ENCODE measurements around the gene KDF1. TPM values are rescaled to one million over a fixed set of nuclear protein-coding genes. Genes with fewer than 3 reads are reported as not detected.
A peak's percentile ranks its signal among the peaks of the same experiment; 100 is the strongest.

The KDF1 gene
- total and polyA plus RNA-seq, 2 of the 13 experiments (the other 11 are each of a cell fraction or from before 2014, with no cell fraction given): 1.9 to 4.9 TPM

GRCh38 chr1:26900001-26900814 is 60.1 kb downstream of the KDF1 start, which contains the start of gene GPATCH3 (continued):
- TF ChIP-seq KAT8 (CRISPR knock-in tag; IDR thresholded peaks at IDR 0.05): peak; percentile 99
- no peak for TF ChIP-seq NR1H2 (CRISPR knock-in tag; IDR thresholded peaks at IDR 0.05; ENCODE audit: borderline replicate concordance, low read depth)
- TF ChIP-seq, protein P1, sequence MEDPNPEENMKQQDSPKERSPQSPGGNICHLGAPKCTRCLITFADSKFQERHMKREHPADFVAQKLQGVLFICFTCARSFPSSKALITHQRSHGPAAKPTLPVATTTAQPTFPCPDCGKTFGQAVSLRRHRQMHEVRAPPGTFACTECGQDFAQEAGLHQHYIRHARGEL (CRISPR knock-in tag; IDR thresholded peaks at IDR 0.05): no peak
- TF ChIP-seq, protein P2, sequence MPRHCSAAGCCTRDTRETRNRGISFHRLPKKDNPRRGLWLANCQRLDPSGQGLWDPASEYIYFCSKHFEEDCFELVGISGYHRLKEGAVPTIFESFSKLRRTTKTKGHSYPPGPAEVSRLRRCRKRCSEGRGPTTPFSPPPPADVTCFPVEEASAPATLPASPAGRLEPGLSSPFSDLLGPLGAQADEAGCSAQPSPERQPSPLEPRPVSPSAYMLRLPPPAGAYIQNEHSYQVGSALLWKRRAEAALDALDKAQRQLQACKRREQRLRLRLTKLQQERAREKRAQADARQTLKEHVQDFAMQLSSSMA (CRISPR knock-in tag; IDR thresholded peaks at IDR 0.05): no peak
- no peak for TF ChIP-seq ZNF839 (CRISPR knock-in tag; IDR thresholded peaks at IDR 0.05; ENCODE audit: borderline replicate concordance)
- TF ChIP-seq ZNF678 (CRISPR knock-in tag; IDR thresholded peaks at IDR 0.05): no peak
- TF ChIP-seq, protein P3, sequence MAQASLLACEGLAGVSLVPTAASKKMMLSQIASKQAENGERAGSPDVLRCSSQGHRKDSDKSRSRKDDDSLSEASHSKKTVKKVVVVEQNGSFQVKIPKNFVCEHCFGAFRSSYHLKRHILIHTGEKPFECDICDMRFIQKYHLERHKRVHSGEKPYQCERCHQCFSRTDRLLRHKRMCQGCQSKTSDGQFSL (CRISPR knock-in tag; IDR thresholded peaks at IDR 0.05): no peak
- no peak for TF ChIP-seq CC2D1A (CRISPR knock-in tag; IDR thresholded peaks at IDR 0.05)

Other genes with a start within 250 kb of the KDF1 start
- gene PIGV, start 172.5 kb downstream of the KDF1 start, total RNA-seq (2016; rRNA removed; fragmentation: Illumina TruSeq; extraction: Trizol): 7.9 and 13.5 TPM in 2 replicates
- 22.7 and 26.0 TPM in 2 replicates for gene PIGV, start 172.5 kb downstream of the KDF1 start, polyA plus RNA-seq (2011; rRNA removed)
- 9.0 and 13.2 TPM in 2 replicates for gene ZDHHC18, start 133.8 kb downstream of the KDF1 start, total RNA-seq (2016; rRNA removed; fragmentation: Illumina TruSeq; extraction: Trizol)
- 35.3 and 40.6 TPM in 2 replicates for gene ZDHHC18, start 133.8 kb downstream of the KDF1 start, polyA plus RNA-seq (2011; rRNA removed)
- gene SFN, start 97.3 kb downstream of the KDF1 start, total RNA-seq (2016; rRNA removed; fragmentation: Illumina TruSeq; extraction: Trizol): 5.6 and 6.8 TPM in 2 replicates
- gene SFN, start 97.3 kb downstream of the KDF1 start, polyA plus RNA-seq (2011; rRNA removed): 4.0 and 4.3 TPM in 2 replicates
- gene GPN2, start 70.2 kb downstream of the KDF1 start, total RNA-seq (2016; rRNA removed; fragmentation: Illumina TruSeq; extraction: Trizol): 19.3 and 22.9 TPM in 2 replicates
- gene GPN2, start 70.2 kb downstream of the KDF1 start, polyA plus RNA-seq (2011; rRNA removed): 38.9 and 41.8 TPM in 2 replicates
- gene GPATCH3, start 60.0 kb downstream of the KDF1 start, total RNA-seq (2016; rRNA removed; fragmentation: Illumina TruSeq; extraction: Trizol): 11.0 and 12.5 TPM in 2 replicates
- 6.8 and 8.3 TPM in 2 replicates for gene GPATCH3, start 60.0 kb downstream of the KDF1 start, polyA plus RNA-seq (2011; rRNA removed)
- 71.6 and 72.5 TPM in 2 replicates for gene NR0B2, start 46.5 kb downstream of the KDF1 start, total RNA-seq (2016; rRNA removed; fragmentation: Illumina TruSeq; extraction: Trizol)
- gene NR0B2, start 46.5 kb downstream of the KDF1 start, polyA plus RNA-seq (2011; rRNA removed): 133 and 203 TPM in 2 replicates
- 104 and 126 TPM in 2 replicates for gene NUDC, start 38.7 kb downstream of the KDF1 start, total RNA-seq (2016; rRNA removed; fragmentation: Illumina TruSeq; extraction: Trizol)
- gene NUDC, start 38.7 kb downstream of the KDF1 start, polyA plus RNA-seq (2011; rRNA removed): 34.7 and 41.0 TPM in 2 replicates
- 35.6 and 42.0 TPM in 2 replicates for gene TRNP1, start 33.2 kb upstream of the KDF1 start, total RNA-seq (2016; rRNA removed; fragmentation: Illumina TruSeq; extraction: Trizol)
- gene TRNP1, start 33.2 kb upstream of the KDF1 start, polyA plus RNA-seq (2011; rRNA removed): 158 and 166 TPM in 2 replicates
- 0.62 and 0.88 TPM in 2 replicates for gene TENT5B, start 52.4 kb upstream of the KDF1 start, total RNA-seq (2016; rRNA removed; fragmentation: Illumina TruSeq; extraction: Trizol)
- gene TENT5B, start 52.4 kb upstream of the KDF1 start, polyA plus RNA-seq (2011; rRNA removed): 0.13 and 0.22 TPM in 2 replicates
- 2.7 and 2.9 TPM in 2 replicates for gene SLC9A1, start 194.7 kb upstream of the KDF1 start, total RNA-seq (2016; rRNA removed; fragmentation: Illumina TruSeq; extraction: Trizol)
- 1.4 and 1.7 TPM in 2 replicates for gene SLC9A1, start 194.7 kb upstream of the KDF1 start, polyA plus RNA-seq (2011; rRNA removed)